Panc1 (cell line): ENCODE results near the gene ERRFI1. TPM values are rescaled to one million over a fixed set of nuclear protein-coding genes. Genes with fewer than 3 reads are reported as not detected.
"Not testable (repeated sequence)": the region's sequence is repeated elsewhere in the genome, so short reads cannot be mapped to it uniquely, and the experiment has no call there.

Experiments used
- ATAC-seq: fragments of 200-7000 bp; cut with Tn5 transposase; 2 replicates; pipeline ENCODE4 v1.9.1; 2020; ENCODE audit warnings: mild to moderate bottlenecking, moderate library complexity
- BruUV-seq: library from RNA; stranded (reverse); fragments of 400-500 nt; replicated peaks from 2 replicates; lab custom pipeline; 2021; lab: Mats Ljungman, UMichigan
- CTCF ChIA-PET: fragments of 300-600 bp; sonication (Branson Sonifier 250); formaldehyde crosslinking; loops from one replicate; lab custom pipeline; 2022; ENCODE audit warnings: antibody characterized with exemption; lab: Charles Lee
- POLR2A ChIA-PET: fragments of 300-600 bp; sonication (Branson Sonifier 250); formaldehyde crosslinking; loops from one replicate; lab custom pipeline; 2022; ENCODE audit warnings: antibody characterized with exemption; lab: Charles Lee
- DNase-seq: peaks from one replicate; pipeline ENCODE4 v3.0.0-alpha.2; 2010; ENCODE audit warnings: low read depth, low spot score
- H3K27ac ChIP-seq: 2 replicates; pipeline ENCODE4 v1.5.1; 2011; ENCODE audit warnings: mild to moderate bottlenecking, low read length, inconsistent platforms
- H3K27me3 ChIP-seq: fragments of 200-500 bp; sonication (Bioruptor generic); 2 replicates; pipeline ENCODE4 v1.6.0; 2014; ENCODE audit warnings: low read length, inconsistent platforms; ENCODE audit not compliant: control insufficient read depth, insufficient read depth
- H3K36me3 ChIP-seq: fragments of 200-500 bp; sonication (Bioruptor generic); 2 replicates; pipeline ENCODE4 v1.5.1; 2014; ENCODE audit warnings: inconsistent platforms, mild to moderate bottlenecking, low read length, moderate library complexity; ENCODE audit not compliant: control insufficient read depth, insufficient read depth
- H3K4me1 ChIP-seq: 2 replicates; pipeline ENCODE4 v1.5.1; 2011; ENCODE audit warnings: inconsistent platforms, mild to moderate bottlenecking, low read length, moderate library complexity; ENCODE audit not compliant: control insufficient read depth, insufficient read depth
- H3K4me3 ChIP-seq, 2 experiments: 2 replicates each; pipeline ENCODE4 v1.5.1; 2011 to 2012; ENCODE audit warnings: low read depth in 2 of 2, low read length in 2 of 2, mild to moderate bottlenecking in 2 of 2, inconsistent platforms in 1 of 2, moderate library complexity in 1 of 2
- H3K9me3 ChIP-seq: fragments of 200-500 bp; sonication (Bioruptor generic); 2 replicates; pipeline ENCODE4 v1.5.1; 2014; ENCODE audit warnings: low read depth, mild to moderate bottlenecking, inconsistent platforms, low read length, moderate library complexity; ENCODE audit not compliant: control insufficient read depth, insufficient read depth
- CTCF ChIP-seq: fragments of 450-650 bp; IDR thresholded peaks from 2 replicates; pipeline ENCODE4 v1.5.1; 2017; ENCODE audit warnings: mild to moderate bottlenecking
- POLR2AphosphoS5 ChIP-seq: IDR thresholded peaks from 2 replicates; pipeline ENCODE4 v1.6.1; 2012; ENCODE audit warnings: mild to moderate bottlenecking, low read depth, low read length, moderate library complexity
- REST ChIP-seq, 2 experiments: IDR thresholded peaks; 2 replicates each; pipeline ENCODE4 v1.6.1; 2011 to 2012; ENCODE audit warnings: low read depth in 2 of 2, control low read depth in 1 of 2, low read length in 1 of 2, mild to moderate bottlenecking in 1 of 2, moderate library complexity in 1 of 2; ENCODE audit not compliant: insufficient read depth in 1 of 2
- SIN3A ChIP-seq: IDR thresholded peaks from 2 replicates; pipeline ENCODE4 v1.6.1; 2012; ENCODE audit warnings: low read depth, mild to moderate bottlenecking, low read length, moderate library complexity, borderline replicate concordance; ENCODE audit not compliant: insufficient read depth
- TCF7L2 ChIP-seq: IDR thresholded peaks from 2 replicates; pipeline ENCODE4 v1.6.1; 2011; ENCODE audit warnings: mild to moderate bottlenecking, low read depth, low read length, inconsistent platforms
- in situ Hi-C: cut with HindIII; loops from 2 replicates; pipeline ENCODE4 v1.10.0; 2016; ENCODE audit warnings: low sequenced_read_pairs, low pct_unique_long_range_greater_than_20kb
- intact Hi-C: fragments of 100-400 bp; cut with micrococcal nuclease; formaldehyde crosslinking; loops from one replicate; pipeline ENCODE4 v1.10.0; 2022; ENCODE audit not compliant: unreplicated experiment
- total RNA-seq: library from RNA; stranded (reverse); gene quantifications from one replicate; pipeline ENCODE4 v1.2.1, GENCODE V29; 2021; ENCODE audit not compliant: unreplicated experiment

Gene ERRFI1
- total RNA-seq, 1 experiment from 2014 or later, result 299 TPM

- CTCF ChIA-PET, H3K27ac ChIP-seq, intact Hi-C loops, BruUV-seq, DNase-seq, ATAC-seq, H3K9me3 ChIP-seq, H3K4me3 ChIP-seq, H3K27me3 ChIP-seq, in situ Hi-C loops: not testable (repeated sequence)
- POLR2A ChIA-PET, result interaction anchor here (0.7 kb wide), 1 partner anchor 240 kb away, joined by 3 read pairs; no protein-coding TSS in a partner anchor
- Histone ChIP-seq H3K4me1 (peaks cover 22% of the 10 kb centered on the region), H3K36me3 (peaks cover 18% of the 10 kb centered on the region)
These were observed 62.8 kb downstream of the ERRFI1 start for GRCh38 chr1:7963378-7963730.

- intact Hi-C loops (no loop called here), in situ Hi-C loops (no loop called here)
- no TSS peak for BruUV-seq
- peak overlapping the region; percentile 87 to 96 for H3K4me3 ChIP-seq
- ChIA-PET CTCF (no interaction called here), POLR2A (interaction anchor here (0.6 kb wide), 1 partner anchor 25 kb away, joined by 4 read pairs; no protein-coding TSS in a partner anchor)
- peak overlapping the region; percentile 99 for H3K27ac ChIP-seq
- ATAC-seq (no peak), DNase-seq (no peak)
- H3K27me3 ChIP-seq, result no peaks in the 10 kb centered on the region
- H3K4me1 ChIP-seq, result peaks cover 22% of the 10 kb centered on the region
- peaks cover 18% of the 10 kb centered on the region for H3K36me3 ChIP-seq
- TF ChIP-seq SIN3A, result no peak
- TF ChIP-seq POLR2AphosphoS5, result no peak
- TF ChIP-seq REST (IDR thresholded peaks at IDR 0.05; ENCODE audit: insufficient read depth in 1 of 2, low read depth in 2 of 2, low read length in 1 of 2), result no peak
- TF ChIP-seq CTCF, result no peak
- no peak for TF ChIP-seq TCF7L2
- H3K9me3 ChIP-seq, result no peaks in the 10 kb centered on the region
These were observed 63.3 kb downstream of the ERRFI1 start for GRCh38 chr1:7962636-7963377.

GRCh38 chr1:7962014-7962335 is 64.1 kb downstream of the ERRFI1 start:
- CTCF ChIA-PET, result no interaction called here
- DNase-seq (no peak), ATAC-seq (peak; percentile 2; the same call in 1 of the 2 replicates)
- no TSS peak for BruUV-seq
- intact Hi-C loops (no loop called here), in situ Hi-C loops (no loop called here)
- POLR2A ChIA-PET, result interaction anchor here (0.6 kb wide), 1 partner anchor 56 kb away, joined by 12 read pairs; no protein-coding TSS in a partner anchor
- peak overlapping the region; percentile 99 for H3K27ac ChIP-seq
- TF ChIP-seq REST (IDR thresholded peaks at IDR 0.05; ENCODE audit: insufficient read depth in 1 of 2, low read depth in 2 of 2, low read length in 1 of 2) (no peak), SIN3A (no peak), CTCF (no peak), POLR2AphosphoS5 (no peak), TCF7L2 (no peak)
- peaks cover 22% of the 10 kb centered on the region for H3K4me1 ChIP-seq
- H3K27me3 ChIP-seq, result no peaks in the 10 kb centered on the region
- peak overlapping the region; percentile 87 to 96 for H3K4me3 ChIP-seq
- H3K36me3 ChIP-seq, result peaks cover 18% of the 10 kb centered on the region
- no peaks in the 10 kb centered on the region for H3K9me3 ChIP-seq
